D721Med (cell line): ENCODE results near the gene NRG3.

Experiments
- DNase-seq: peaks from one replicate; pipeline ENCODE4 v3.0.0; 2011; ENCODE audit warnings: low spot score; ENCODE audit not compliant: insufficient read length
- FAIRE-seq: peaks from 2 replicates; lab custom pipeline; 2011; peaks lifted over from hg19 to GRCh38; lab: Jason Lieb, UNC
- TF ChIP-seq, protein P1 (sequence below): IDR thresholded peaks from 2 replicates; pipeline ENCODE4 v1.5.1; 2012; ENCODE audit warnings: mild to moderate bottlenecking, control low read depth; ENCODE audit not compliant: insufficient read depth; ENCODE audit errors: missing control alignments

The NRG3 gene

DNA sequence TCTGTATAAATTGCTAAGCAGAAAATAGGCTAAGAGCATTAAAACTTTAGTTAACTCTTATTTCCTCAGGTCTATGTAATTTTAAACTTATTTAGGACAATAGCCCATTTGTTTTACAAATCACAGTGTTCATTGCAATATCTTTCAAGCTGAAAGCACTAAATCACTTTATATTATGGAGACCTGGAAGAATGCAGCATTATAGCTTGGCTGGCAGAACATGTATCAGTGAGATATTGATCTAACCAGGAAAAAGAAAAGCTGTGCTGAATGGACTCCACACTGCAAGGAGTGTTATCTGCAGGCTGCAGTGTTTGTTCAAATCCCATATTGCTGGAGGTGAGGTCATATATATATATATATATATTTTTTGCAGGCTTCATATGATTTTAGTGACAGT is 517.5 kb downstream of the NRG3 start:
- DNase-seq (no peak), FAIRE-seq (no peak)
- TF ChIP-seq, protein P1, sequence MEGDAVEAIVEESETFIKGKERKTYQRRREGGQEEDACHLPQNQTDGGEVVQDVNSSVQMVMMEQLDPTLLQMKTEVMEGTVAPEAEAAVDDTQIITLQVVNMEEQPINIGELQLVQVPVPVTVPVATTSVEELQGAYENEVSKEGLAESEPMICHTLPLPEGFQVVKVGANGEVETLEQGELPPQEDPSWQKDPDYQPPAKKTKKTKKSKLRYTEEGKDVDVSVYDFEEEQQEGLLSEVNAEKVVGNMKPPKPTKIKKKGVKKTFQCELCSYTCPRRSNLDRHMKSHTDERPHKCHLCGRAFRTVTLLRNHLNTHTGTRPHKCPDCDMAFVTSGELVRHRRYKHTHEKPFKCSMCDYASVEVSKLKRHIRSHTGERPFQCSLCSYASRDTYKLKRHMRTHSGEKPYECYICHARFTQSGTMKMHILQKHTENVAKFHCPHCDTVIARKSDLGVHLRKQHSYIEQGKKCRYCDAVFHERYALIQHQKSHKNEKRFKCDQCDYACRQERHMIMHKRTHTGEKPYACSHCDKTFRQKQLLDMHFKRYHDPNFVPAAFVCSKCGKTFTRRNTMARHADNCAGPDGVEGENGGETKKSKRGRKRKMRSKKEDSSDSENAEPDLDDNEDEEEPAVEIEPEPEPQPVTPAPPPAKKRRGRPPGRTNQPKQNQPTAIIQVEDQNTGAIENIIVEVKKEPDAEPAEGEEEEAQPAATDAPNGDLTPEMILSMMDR: no peak

DNA sequence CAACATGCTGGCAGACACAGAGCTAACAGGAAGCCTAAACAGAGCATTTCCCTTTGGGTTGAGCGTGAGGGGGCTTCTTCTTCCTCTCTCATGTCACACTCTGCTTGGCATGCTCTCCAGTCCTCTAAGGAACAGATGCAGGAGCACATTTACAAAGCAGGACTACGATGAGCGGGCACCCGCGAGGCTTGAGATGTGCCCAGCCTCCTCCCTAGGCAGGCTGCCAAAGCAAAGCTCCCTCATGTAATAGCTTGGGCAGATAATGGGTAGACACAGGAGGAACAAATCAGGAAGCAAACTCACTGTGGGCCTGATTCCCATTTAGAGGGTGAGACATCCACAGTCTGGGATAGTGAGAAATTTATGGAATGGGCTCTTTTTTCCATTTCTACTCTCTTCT is 519.1 kb downstream of the NRG3 start:
- TF ChIP-seq, protein P1: no peak
- no peak for DNase-seq

DNA sequence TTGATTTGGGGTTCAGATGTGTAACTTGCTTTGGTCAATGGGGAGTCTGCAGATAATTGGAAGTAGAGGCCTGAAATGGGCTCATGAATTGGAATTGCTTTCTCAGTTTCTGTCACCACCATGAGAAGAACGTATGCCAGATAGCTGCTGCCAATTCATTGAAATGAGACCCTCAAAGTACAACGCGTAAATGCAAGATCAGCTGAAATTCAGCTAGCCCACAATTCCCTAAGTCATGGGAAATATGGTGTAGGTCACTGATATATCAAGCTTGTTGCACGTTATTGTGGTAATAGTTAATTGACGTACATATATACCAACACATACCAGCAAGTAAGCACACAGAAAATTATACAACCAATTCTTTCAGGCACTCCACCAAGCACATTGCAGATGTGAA is 520.0 kb downstream of the NRG3 start:
- FAIRE-seq: no peak
- DNase-seq: no peak
- TF ChIP-seq, protein P1: no peak

More for the DNA sequence above, 519.1 kb downstream of the NRG3 start:
- no peak for FAIRE-seq

DNA sequence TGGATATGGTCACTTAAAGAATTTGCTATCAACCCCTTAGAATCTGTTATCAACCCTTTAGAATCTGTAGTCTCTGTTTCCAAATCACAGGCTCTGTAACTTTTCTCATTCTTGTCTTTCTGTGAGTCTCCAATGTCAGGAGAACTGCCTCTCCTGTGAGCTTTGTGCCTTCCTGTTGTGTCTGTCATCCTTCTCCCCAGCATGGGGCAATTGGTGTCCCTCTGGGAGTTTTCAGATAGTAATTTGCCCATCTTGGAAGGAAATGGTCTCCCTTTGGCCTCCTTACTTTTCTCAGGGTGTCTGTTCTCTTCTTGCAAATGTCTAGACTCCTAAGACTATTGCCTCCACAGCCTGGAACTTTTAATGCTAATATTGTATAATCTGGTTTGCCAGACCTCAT is 521.9 kb downstream of the NRG3 start:
- FAIRE-seq: no peak
- DNase-seq: no peak

DNA sequence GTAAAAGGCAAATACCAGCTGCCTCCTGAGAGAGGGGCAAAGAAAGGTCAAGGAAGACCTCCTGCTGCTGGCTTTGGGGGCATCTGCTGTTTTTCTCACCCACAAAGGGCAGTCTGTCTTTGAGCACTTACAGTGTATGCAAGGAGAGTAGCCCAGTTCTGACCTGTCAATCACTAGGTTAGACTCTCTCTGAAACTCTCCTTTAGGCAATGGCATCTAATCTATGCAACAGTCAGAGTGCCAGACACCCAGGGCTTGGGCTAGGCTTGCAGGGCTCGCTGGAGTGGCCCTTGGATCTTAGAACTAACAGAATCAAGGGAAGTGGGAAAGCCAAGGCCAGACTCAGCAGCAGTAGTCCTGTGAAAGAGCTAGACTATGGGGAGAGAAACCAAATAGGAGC is 522.9 kb downstream of the NRG3 start:
- TF ChIP-seq, protein P1: no peak
- FAIRE-seq (no peak), DNase-seq (no peak)

More for the DNA sequence above, 521.9 kb downstream of the NRG3 start:
- TF ChIP-seq, protein P1: no peak

DNA sequence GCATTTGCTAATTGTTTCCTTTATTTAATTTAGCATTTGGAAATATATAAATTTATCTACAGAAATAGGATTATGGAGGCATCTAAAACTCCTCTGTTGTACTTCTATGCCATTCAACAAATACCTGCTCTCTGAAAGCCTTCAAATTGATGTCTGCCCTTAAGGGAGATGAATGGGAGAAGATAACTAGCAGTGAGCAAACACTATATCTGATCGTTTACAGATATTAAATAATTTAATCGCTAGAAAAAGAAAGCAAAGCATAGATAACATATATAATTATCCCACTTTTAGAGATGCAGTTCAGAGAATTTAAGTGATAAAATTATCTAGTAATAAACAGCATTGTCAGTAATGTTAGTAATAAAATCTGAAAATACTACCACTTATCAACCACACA is 524.9 kb downstream of the NRG3 start:
- TF ChIP-seq, protein P1: no peak
- no peak for FAIRE-seq
- no peak for DNase-seq

DNA sequence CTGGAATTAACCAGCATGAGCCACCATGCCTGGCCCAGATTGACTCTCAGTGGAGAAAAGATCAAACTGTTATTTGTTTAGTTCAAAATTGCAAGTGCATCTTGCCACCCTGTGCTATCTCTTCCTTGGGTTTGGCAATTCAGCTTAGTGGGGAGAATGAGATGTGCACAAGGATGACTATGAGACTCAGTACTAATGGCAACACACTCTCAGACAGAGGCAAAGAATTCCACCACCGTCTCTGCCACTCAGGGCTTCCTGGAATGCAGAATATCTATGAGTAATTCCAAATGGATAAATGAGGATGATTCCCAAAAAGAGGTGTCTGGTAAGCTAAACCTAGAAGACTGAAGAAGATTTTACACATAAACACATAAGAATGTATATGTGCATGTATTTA is 525.8 kb downstream of the NRG3 start:
- DNase-seq (no peak), FAIRE-seq (no peak)
- TF ChIP-seq, protein P1: no peak
